Ovary (tissue), 3 donors: ENCODE measurements around the gene FBXL12.

Experiments
- EP300 ChIP-seq: sonication (generic); formaldehyde crosslinking; IDR thresholded peaks from one replicate; pipeline ENCODE4 v1.6.1; 2017; ENCODE audit warnings: antibody characterized with exemption
- TF ChIP-seq, protein P1 (sequence below), 3 donors: fragments of 450-650 bp in 2 of 3; fragments of 200-600 bp in 1 of 3; IDR thresholded peaks; one replicate each; pipeline versions ENCODE4 v1.5.1 to v1.8.0; 2016 to 2022; ENCODE audit warnings: antibody characterized with exemption in 3 of 3, mild to moderate bottlenecking in 1 of 3
- donor health status: DM: no; HTN: no; CAD: no.

DNA sequence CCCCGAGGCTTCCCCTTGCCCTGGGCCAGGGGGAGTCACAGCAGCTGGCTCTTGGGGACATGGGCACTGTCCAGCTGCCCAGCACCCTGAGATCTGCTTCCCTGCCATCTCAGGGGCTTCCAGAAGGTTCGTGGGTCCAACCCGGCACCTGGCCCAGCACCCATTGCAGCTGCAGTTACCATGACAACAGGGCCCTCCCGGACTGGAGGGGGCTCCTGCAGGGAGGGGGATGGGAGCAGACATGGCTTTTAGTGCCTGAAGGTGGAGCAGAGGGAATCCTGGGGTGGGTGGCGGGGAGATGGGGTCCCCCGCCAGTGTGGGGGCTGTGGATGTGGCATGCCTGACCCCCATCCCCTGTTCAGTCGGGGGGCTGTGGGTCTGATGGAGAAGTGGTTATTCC, 30.9 kb upstream of the FBXL12 start:
- TF ChIP-seq, protein P1, sequence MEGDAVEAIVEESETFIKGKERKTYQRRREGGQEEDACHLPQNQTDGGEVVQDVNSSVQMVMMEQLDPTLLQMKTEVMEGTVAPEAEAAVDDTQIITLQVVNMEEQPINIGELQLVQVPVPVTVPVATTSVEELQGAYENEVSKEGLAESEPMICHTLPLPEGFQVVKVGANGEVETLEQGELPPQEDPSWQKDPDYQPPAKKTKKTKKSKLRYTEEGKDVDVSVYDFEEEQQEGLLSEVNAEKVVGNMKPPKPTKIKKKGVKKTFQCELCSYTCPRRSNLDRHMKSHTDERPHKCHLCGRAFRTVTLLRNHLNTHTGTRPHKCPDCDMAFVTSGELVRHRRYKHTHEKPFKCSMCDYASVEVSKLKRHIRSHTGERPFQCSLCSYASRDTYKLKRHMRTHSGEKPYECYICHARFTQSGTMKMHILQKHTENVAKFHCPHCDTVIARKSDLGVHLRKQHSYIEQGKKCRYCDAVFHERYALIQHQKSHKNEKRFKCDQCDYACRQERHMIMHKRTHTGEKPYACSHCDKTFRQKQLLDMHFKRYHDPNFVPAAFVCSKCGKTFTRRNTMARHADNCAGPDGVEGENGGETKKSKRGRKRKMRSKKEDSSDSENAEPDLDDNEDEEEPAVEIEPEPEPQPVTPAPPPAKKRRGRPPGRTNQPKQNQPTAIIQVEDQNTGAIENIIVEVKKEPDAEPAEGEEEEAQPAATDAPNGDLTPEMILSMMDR (IDR thresholded peaks at IDR 0.05): no peak
- TF ChIP-seq EP300: no peak
